ENCODE data around the gene KCNQ5. TPM values are rescaled to one million over a fixed set of nuclear protein-coding genes. Genes with fewer than 3 reads are reported as not detected.

KCNQ5 gene
- total RNA-seq, 3 donors from 2014 or later (not counting 1 experiment from before 2014, with no cell fraction given), result 8.2 to 9.7 (median 8.7) TPM

- no peaks in the 10 kb centered on the region for H3K36me3 ChIP-seq (ENCODE audit: control insufficient read depth, insufficient read depth, low read length)
- H3K4me3 ChIP-seq (ENCODE audit: low read length), result no peak overlapping the region
- Mint-ChIP-seq H3K9me3 (no peaks in the 10 kb centered on the region), H3K36me3 (no peaks in the 10 kb centered on the region), H3K4me3 (no peak overlapping the region), H3K27me3 (ENCODE audit: low read depth in 2 of 2) (no peaks in the 10 kb centered on the region), H3K4me1 (no peaks in the 10 kb centered on the region), H3K27ac (no peak overlapping the region)
- H3K27me3 ChIP-seq (ENCODE audit: control insufficient read depth, insufficient read depth, low read length), result no peaks in the 10 kb centered on the region
- no peak for DNase-seq
- no peak for ATAC-seq
- no peaks in the 10 kb centered on the region for H3K4me1 ChIP-seq (ENCODE audit: control insufficient read depth, insufficient read depth, low read length)
- no peak overlapping the region for H3K27ac ChIP-seq (ENCODE audit: low read length)
- TF ChIP-seq CTCF (IDR thresholded peaks at IDR 0.05), result no peak
- 90% methylated on average over 4 of the region's 4 CpGs for WGBS (ENCODE audit: insufficient coverage)
- intact Hi-C loops (cut with micrococcal nuclease), result no loop called here
- no peaks in the 10 kb centered on the region for H3K9me3 ChIP-seq (ENCODE audit: control insufficient read depth, insufficient read depth, low read length)
Measured at GRCh38 chr6:73204252-73204651, 582.4 kb downstream of the KCNQ5 start.

GRCh38 chr6:73207221-73207837 is 585.5 kb downstream of the KCNQ5 start:
- no peaks in the 10 kb centered on the region for H3K4me1 Mint-ChIP-seq
- H3K27me3 Mint-ChIP-seq (ENCODE audit: low read depth in 2 of 2), result no peaks in the 10 kb centered on the region
- no peak overlapping the region for H3K27ac Mint-ChIP-seq
- no peaks in the 10 kb centered on the region for H3K27me3 ChIP-seq (ENCODE audit: control insufficient read depth, insufficient read depth, low read length)
- H3K36me3 Mint-ChIP-seq, result no peaks in the 10 kb centered on the region
- no peaks in the 10 kb centered on the region for H3K9me3 Mint-ChIP-seq
- DNase-seq, result no peak
- no peak overlapping the region for H3K4me3 ChIP-seq (ENCODE audit: low read length)
- no peaks in the 10 kb centered on the region for H3K4me1 ChIP-seq (ENCODE audit: control insufficient read depth, insufficient read depth, low read length)
- no peak overlapping the region for H3K4me3 Mint-ChIP-seq
- 89% methylated on average over 3 of the region's 3 CpGs for WGBS (ENCODE audit: insufficient coverage)
- no peaks in the 10 kb centered on the region for H3K36me3 ChIP-seq (ENCODE audit: control insufficient read depth, insufficient read depth, low read length)
- H3K27ac ChIP-seq (ENCODE audit: low read length), result no peak overlapping the region
- ATAC-seq, result no peak
- no peaks in the 10 kb centered on the region for H3K9me3 ChIP-seq (ENCODE audit: control insufficient read depth, insufficient read depth, low read length)
- intact Hi-C loops (cut with micrococcal nuclease), result no loop called here
- TF ChIP-seq CTCF (IDR thresholded peaks at IDR 0.05), result no peak

GRCh38 chr6:73209117-73209516 is 587.3 kb downstream of the KCNQ5 start:
- H3K4me1 ChIP-seq (ENCODE audit: control insufficient read depth, insufficient read depth, low read length), result no peaks in the 10 kb centered on the region
- intact Hi-C loops (cut with micrococcal nuclease), result no loop called here
- no peaks in the 10 kb centered on the region for H3K4me1 Mint-ChIP-seq
- no peak overlapping the region for H3K27ac ChIP-seq (ENCODE audit: low read length)
- H3K4me3 Mint-ChIP-seq, result no peak overlapping the region
- no peak overlapping the region for H3K27ac Mint-ChIP-seq
- DNase-seq, result no peak
- no peaks in the 10 kb centered on the region for H3K36me3 ChIP-seq (ENCODE audit: control insufficient read depth, insufficient read depth, low read length)
- H3K9me3 Mint-ChIP-seq, result no peaks in the 10 kb centered on the region
- H3K27me3 ChIP-seq (ENCODE audit: control insufficient read depth, insufficient read depth, low read length), result no peaks in the 10 kb centered on the region
- H3K4me3 ChIP-seq (ENCODE audit: low read length), result no peak overlapping the region
- no peaks in the 10 kb centered on the region for H3K27me3 Mint-ChIP-seq (ENCODE audit: low read depth in 2 of 2)
- no peak for ATAC-seq
- 77% methylated on average over 9 of the region's 9 CpGs for WGBS (ENCODE audit: insufficient coverage)
- H3K36me3 Mint-ChIP-seq, result no peaks in the 10 kb centered on the region
- TF ChIP-seq CTCF (IDR thresholded peaks at IDR 0.05), result no peak
- no peaks in the 10 kb centered on the region for H3K9me3 ChIP-seq (ENCODE audit: control insufficient read depth, insufficient read depth, low read length)

GRCh38 chr6:73216859-73217258 is 595.0 kb downstream of the KCNQ5 start:
- Histone ChIP-seq H3K4me3 (ENCODE audit: low read length) (no peak overlapping the region), H3K36me3 (ENCODE audit: control insufficient read depth, insufficient read depth, low read length) (no peaks in the 10 kb centered on the region), H3K9me3 (ENCODE audit: control insufficient read depth, insufficient read depth, low read length) (no peaks in the 10 kb centered on the region), H3K27me3 (ENCODE audit: control insufficient read depth, insufficient read depth, low read length) (no peaks in the 10 kb centered on the region), H3K4me1 (ENCODE audit: control insufficient read depth, insufficient read depth, low read length) (no peaks in the 10 kb centered on the region), H3K27ac (ENCODE audit: low read length) (no peak overlapping the region)
- Mint-ChIP-seq H3K4me1 (no peaks in the 10 kb centered on the region), H3K4me3 (no peak overlapping the region), H3K36me3 (no peaks in the 10 kb centered on the region), H3K27ac (no peak overlapping the region), H3K27me3 (ENCODE audit: low read depth in 2 of 2) (no peaks in the 10 kb centered on the region), H3K9me3 (no peaks in the 10 kb centered on the region)
- intact Hi-C loops (cut with micrococcal nuclease), result no loop called here
- TF ChIP-seq CTCF (IDR thresholded peaks at IDR 0.05), result no peak
- WGBS (ENCODE audit: insufficient coverage), result 93% methylated on average over 2 of the region's 2 CpGs
- no peak for ATAC-seq
- no peak for DNase-seq
